Neural progenitor cell (in vitro differentiated cells): ENCODE data around the gene DGUOK. TPM values are rescaled to one million over a fixed set of nuclear protein-coding genes. Genes with fewer than 3 reads are reported as not detected.
A peak's percentile ranks its signal among the peaks of the same experiment; 100 is the strongest.

Source experiments
- DNase-seq: peaks from one replicate; pipeline ENCODE4 v3.0.0-alpha.2; 2016; ENCODE audit warnings: low spot score
- H2AFZ ChIP-seq: fragments of 200-600 bp; sonication (generic); replicated peaks from 2 replicates; pipeline ENCODE4 v1.6.1; 2016; ENCODE audit warnings: antibody characterized with exemption
- H3F3A ChIP-seq: fragments of 200-600 bp; sonication (generic); 2 replicates; pipeline ENCODE4 v1.6.1; 2016; ENCODE audit warnings: antibody characterized with exemption, low read depth
- H3K27ac ChIP-seq: fragments of 200-600 bp; sonication (generic); 2 replicates; pipeline ENCODE4 v1.5.1; 2016; ENCODE audit warnings: mild to moderate bottlenecking
- H3K27me3 ChIP-seq: fragments of 200-600 bp; sonication (generic); 2 replicates; pipeline ENCODE4 v1.6.1; 2016; ENCODE audit warnings: mild to moderate bottlenecking, moderate library complexity
- H3K36me3 ChIP-seq: fragments of 200-600 bp; sonication (generic); 2 replicates; pipeline ENCODE4 v1.5.1; 2016
- H3K4me1 ChIP-seq: fragments of 200-600 bp; sonication (generic); 2 replicates; pipeline ENCODE4 v1.6.1; 2016; ENCODE audit warnings: mixed run types
- H3K4me2 ChIP-seq: fragments of 200-600 bp; sonication (generic); 2 replicates; pipeline ENCODE4 v1.6.1; 2016
- H3K4me3 ChIP-seq: fragments of 200-600 bp; sonication (generic); 2 replicates; pipeline ENCODE4 v1.5.1; 2016
- H3K79me2 ChIP-seq: fragments of 200-600 bp; sonication (generic); 2 replicates; pipeline ENCODE4 v1.6.1; 2016; ENCODE audit warnings: low read depth
- H3K9ac ChIP-seq: fragments of 200-600 bp; sonication (generic); 2 replicates; pipeline ENCODE4 v1.6.1; 2016
- H3K9me3 ChIP-seq: fragments of 200-600 bp; sonication (generic); 2 replicates; pipeline ENCODE4 v1.5.1; 2016; ENCODE audit warnings: low read depth
- H4K20me1 ChIP-seq: fragments of 200-600 bp; sonication (generic); 2 replicates; pipeline ENCODE4 v1.6.1; 2016; ENCODE audit warnings: low read depth
- H3K27ac Mint-ChIP-seq: 3 replicates; pipeline ENCODE4 v1.8.0; 2021; ENCODE audit warnings: mixed read lengths
- H3K27me3 Mint-ChIP-seq: 2 replicates; pipeline ENCODE4 v1.8.0; 2022; ENCODE audit warnings: low read depth, mild to moderate bottlenecking, inconsistent platforms, moderate library complexity, mixed read lengths; ENCODE audit not compliant: insufficient read depth
- H3K36me3 Mint-ChIP-seq: 3 replicates; pipeline ENCODE4 v1.8.0; 2021; ENCODE audit warnings: mixed read lengths
- H3K4me1 Mint-ChIP-seq: 3 replicates; pipeline ENCODE4 v1.8.0; 2021; ENCODE audit warnings: mixed read lengths
- H3K4me3 Mint-ChIP-seq: 3 replicates; pipeline ENCODE4 v1.8.0; 2021; ENCODE audit warnings: mild to moderate bottlenecking, moderate library complexity, mixed read lengths
- H3K9me3 Mint-ChIP-seq: 3 replicates; pipeline ENCODE4 v1.8.0; 2020; ENCODE audit warnings: mixed read lengths
- CTCF ChIP-seq: fragments of 200-600 bp; sonication (generic); IDR thresholded peaks from 2 replicates; pipeline ENCODE4 v1.5.1; 2017; ENCODE audit warnings: antibody characterized with exemption, mild to moderate bottlenecking
- EZH2 ChIP-seq: fragments of 200-600 bp; sonication (generic); IDR thresholded peaks from 2 replicates; pipeline ENCODE4 v1.6.1; 2017; ENCODE audit warnings: antibody characterized with exemption, mild to moderate bottlenecking, moderate library complexity
- EZH2phosphoT487 ChIP-seq: fragments of 200-600 bp; sonication (generic); IDR thresholded peaks from 2 replicates; pipeline ENCODE4 v1.6.1; 2017; ENCODE audit warnings: antibody characterized with exemption
- total RNA-seq: library from RNA; depleted of rRNA; stranded (reverse); fragments of >200 nt; gene quantifications from 2 replicates; pipeline ENCODE4 v1.2.3, GENCODE V29; 2015; ENCODE audit warnings: low replicate concordance

The DGUOK gene
- total RNA-seq, 1 donor from 2014 or later, result 79.0 TPM

DNA sequence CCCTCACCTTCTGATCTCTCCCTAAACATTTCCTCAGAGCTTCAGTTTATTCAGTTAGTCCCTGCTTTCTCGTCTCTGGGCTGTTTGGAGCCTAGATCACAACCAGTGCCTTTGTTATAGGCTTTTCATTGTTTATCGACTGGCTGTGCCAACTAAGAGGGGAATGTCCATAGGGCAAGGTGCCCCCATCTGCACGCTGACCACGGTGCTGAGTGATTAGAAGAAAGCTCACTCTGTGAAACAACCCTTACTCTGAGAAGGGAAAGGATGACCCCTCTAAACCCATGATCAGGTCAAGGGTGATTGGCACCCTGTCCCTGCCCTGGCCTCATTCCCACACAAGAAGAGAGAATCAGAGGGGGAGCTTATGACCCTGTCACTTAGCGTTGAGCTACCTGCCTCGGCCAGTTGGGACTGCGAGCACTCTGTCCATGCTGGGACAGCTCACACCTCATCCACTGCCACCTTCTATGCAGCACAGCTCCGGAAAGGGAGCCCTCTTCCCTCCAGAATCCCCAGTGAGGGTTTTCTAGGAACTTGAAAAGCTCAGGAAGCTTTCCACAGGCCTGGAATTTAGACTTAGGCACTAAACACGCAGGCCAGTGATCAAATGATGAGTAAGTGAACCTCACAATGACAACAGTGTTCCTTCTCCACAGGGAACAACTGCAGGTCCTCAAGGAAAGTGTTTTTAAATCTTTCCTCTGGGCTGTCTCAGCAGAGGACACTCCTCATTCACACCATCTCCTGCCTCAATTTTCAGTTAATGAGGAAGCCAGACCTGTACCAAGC, 36.2 kb upstream of the DGUOK start:
- no peak overlapping the region for H3K4me3 Mint-ChIP-seq

GRCh38 chr2:73891276-73891901, 35.3 kb upstream of the DGUOK start:
- Histone ChIP-seq H3K79me2 (no peaks in the 10 kb centered on the region), H3K27me3 (no peaks in the 10 kb centered on the region), H3F3A (no peaks in the 10 kb centered on the region), H4K20me1 (no peaks in the 10 kb centered on the region), H3K36me3 (no peaks in the 10 kb centered on the region), H3K4me3 (no peak overlapping the region), H3K27ac (no peak overlapping the region), H3K9me3 (no peaks in the 10 kb centered on the region), H3K4me1 (peaks cover 2% of the 10 kb centered on the region), H3K9ac (no peak overlapping the region), H2AFZ (no peak overlapping the region), H3K4me2 (no peak overlapping the region)
- TF ChIP-seq EZH2, result no peak
- no peak for TF ChIP-seq CTCF
- no peak for TF ChIP-seq EZH2phosphoT487
- no peaks in the 10 kb centered on the region for H3K36me3 Mint-ChIP-seq
- H3K9me3 Mint-ChIP-seq, result no peaks in the 10 kb centered on the region
- no peak for DNase-seq
- peaks cover 4% of the 10 kb centered on the region for H3K27me3 Mint-ChIP-seq
- no peak overlapping the region for H3K27ac Mint-ChIP-seq
- H3K4me1 Mint-ChIP-seq, result no peaks in the 10 kb centered on the region
- H3K4me3 Mint-ChIP-seq, result peak overlapping the region; percentile 56

More for the DNA sequence above, 36.2 kb upstream of the DGUOK start:
- Histone ChIP-seq H4K20me1 (no peaks in the 10 kb centered on the region), H3K79me2 (no peaks in the 10 kb centered on the region), H3K4me3 (no peak overlapping the region), H3K9ac (no peak overlapping the region), H3K9me3 (no peaks in the 10 kb centered on the region), H3F3A (no peaks in the 10 kb centered on the region), H3K27me3 (no peaks in the 10 kb centered on the region), H3K36me3 (no peaks in the 10 kb centered on the region), H2AFZ (no peak overlapping the region), H3K4me2 (no peak overlapping the region), H3K4me1 (no peaks in the 10 kb centered on the region), H3K27ac (no peak overlapping the region)
- Mint-ChIP-seq H3K36me3 (no peaks in the 10 kb centered on the region), H3K27me3 (peaks cover 4% of the 10 kb centered on the region), H3K27ac (no peak overlapping the region), H3K9me3 (no peaks in the 10 kb centered on the region), H3K4me1 (no peaks in the 10 kb centered on the region)
- no peak for DNase-seq
- no peak for TF ChIP-seq EZH2phosphoT487

DNA sequence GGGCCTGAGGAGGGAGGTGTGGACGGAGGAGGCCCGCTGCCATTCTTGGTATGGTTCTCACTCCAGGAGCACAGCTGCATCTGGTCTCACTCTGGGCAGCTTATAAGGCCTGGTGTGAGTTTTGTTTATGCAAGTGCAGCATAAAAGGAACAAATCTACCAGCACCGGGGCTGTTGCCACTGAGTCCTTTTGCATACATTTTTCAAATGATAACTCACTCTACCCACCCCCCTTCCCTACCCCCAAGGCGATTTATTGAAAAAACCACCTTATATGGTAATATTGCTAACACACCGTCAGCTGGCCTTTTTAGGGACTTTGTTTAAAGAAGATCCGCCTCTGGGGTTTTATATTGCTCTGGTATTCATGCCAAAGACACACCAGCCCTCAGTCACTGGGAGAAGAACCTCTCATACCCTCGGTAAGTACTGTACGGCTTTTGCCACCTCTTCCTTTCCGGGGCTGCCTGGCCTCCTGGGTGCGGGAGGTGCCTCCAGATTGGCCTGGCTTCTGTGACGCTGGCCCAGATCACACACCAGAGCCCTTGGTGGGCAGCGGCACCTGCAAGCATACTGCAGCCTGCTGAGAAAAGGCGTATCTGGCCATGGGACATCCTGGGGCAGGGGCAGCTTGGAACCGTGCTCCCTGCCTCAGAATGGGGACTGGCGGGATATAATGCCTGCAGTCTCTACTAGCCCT, 33.9 kb upstream of the DGUOK start, which contains the start of gene ACTG2:
ACTG2 (plus strand) TSS at position 378 of the 699 bp plus-strand sequence. CDS start 8,304 bp downstream, outside the sequence.
- Histone ChIP-seq H3K79me2 (no peaks in the 10 kb centered on the region), H3K4me3 (no peak within 1 kb of the TSS), H3K27me3 (no peaks in the 10 kb centered on the region), H3K9me3 (no peaks in the 10 kb centered on the region), H3K36me3 (no peaks in the 10 kb centered on the region), H2AFZ (no peak within 1 kb of the TSS), H3K9ac (no peak within 1 kb of the TSS), H3F3A (no peaks in the 10 kb centered on the region), H3K4me1 (peaks cover 12% of the 10 kb centered on the region), H4K20me1 (no peaks in the 10 kb centered on the region), H3K4me2 (no peak within 1 kb of the TSS), H3K27ac (no peak within 1 kb of the TSS)
- no peaks in the 10 kb centered on the region for H3K9me3 Mint-ChIP-seq
- peak within 1 kb of the TSS; percentile 74 for H3K27ac Mint-ChIP-seq
- DNase-seq, result no peak
- peaks cover 4% of the 10 kb centered on the region for H3K4me1 Mint-ChIP-seq
- TF ChIP-seq EZH2 (no peak), EZH2phosphoT487 (no peak), CTCF (no peak)
- H3K36me3 Mint-ChIP-seq, result no peaks in the 10 kb centered on the region
- no peak within 1 kb of the TSS for H3K4me3 Mint-ChIP-seq
- peaks cover 5% of the 10 kb centered on the region for H3K27me3 Mint-ChIP-seq
